ENCODE data around the gene RGS4. TPM values are rescaled to one million over a fixed set of nuclear protein-coding genes. Genes with fewer than 3 reads are reported as not detected.

Gene RGS4
- total RNA-seq, 1 donor: 538 TPM

DNA sequence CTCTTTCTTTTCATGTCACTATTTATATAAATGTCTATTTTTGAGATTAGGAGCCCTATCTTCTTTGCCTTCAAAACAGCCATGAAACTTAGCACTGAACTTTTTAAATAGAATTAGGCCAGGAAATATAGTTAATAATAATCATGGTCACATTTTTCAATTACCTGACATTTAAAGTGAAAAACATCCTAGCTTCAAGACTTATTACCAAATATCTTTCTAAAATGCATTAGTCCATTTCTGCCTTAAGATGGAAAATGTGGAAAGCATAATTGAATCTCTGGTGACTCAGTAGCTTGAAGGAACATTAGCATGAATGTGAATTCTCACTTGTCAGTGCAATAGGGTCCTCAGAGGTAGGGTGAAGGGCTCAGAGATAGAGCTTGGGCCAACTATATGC is 18.7 kb upstream of the RGS4 start:
- DNase-seq (ENCODE audit: low read depth): no peak
- TF ChIP-seq, protein P1, sequence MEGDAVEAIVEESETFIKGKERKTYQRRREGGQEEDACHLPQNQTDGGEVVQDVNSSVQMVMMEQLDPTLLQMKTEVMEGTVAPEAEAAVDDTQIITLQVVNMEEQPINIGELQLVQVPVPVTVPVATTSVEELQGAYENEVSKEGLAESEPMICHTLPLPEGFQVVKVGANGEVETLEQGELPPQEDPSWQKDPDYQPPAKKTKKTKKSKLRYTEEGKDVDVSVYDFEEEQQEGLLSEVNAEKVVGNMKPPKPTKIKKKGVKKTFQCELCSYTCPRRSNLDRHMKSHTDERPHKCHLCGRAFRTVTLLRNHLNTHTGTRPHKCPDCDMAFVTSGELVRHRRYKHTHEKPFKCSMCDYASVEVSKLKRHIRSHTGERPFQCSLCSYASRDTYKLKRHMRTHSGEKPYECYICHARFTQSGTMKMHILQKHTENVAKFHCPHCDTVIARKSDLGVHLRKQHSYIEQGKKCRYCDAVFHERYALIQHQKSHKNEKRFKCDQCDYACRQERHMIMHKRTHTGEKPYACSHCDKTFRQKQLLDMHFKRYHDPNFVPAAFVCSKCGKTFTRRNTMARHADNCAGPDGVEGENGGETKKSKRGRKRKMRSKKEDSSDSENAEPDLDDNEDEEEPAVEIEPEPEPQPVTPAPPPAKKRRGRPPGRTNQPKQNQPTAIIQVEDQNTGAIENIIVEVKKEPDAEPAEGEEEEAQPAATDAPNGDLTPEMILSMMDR (IDR thresholded peaks at IDR 0.05; ENCODE audit: insufficient read depth, low read length): no peak
- no peak overlapping the region for H3K4me3 ChIP-seq (ENCODE audit: low read depth, low read length)

DNA sequence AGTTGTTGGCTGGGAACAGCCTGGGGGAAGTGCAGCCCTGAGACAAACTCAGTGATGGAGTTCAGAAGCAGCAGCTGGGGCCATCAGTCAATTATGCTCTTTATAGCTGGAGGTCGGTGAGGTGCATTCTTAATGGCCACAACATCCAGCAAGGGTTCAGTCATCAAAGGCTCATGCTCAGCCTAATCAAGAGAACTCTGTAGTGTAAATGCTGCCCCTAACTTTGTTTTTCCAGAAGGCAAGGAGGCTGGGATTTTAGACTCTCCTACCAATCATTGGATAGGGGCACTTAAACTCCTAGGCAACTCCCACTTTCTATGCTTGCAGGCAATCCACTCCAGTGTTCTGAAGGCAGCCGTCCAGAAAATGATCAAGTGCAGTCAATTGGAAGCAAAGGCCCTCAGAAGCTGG is 15.0 kb upstream of the RGS4 start:
- TF ChIP-seq, protein P1 (IDR thresholded peaks at IDR 0.05; ENCODE audit: insufficient read depth, low read length): no peak

DNA sequence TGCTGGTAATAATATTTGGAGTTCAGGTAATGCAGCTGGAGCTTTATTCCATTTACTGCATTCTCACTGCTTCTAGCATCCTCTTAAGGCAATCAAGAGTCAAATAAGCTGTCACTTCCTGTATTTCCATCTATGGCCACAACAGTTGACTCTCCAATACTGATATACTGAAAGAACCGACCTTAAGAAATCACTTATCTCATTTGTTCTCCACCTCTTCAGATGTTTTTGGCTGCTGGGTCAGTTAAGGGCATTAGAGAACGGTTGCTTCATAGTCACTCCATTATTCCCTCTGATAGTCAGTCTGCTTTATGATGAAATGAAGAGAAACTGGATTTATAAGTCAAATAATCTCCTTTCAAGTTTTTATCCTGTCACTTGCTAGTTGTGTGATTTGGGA is 14.2 kb upstream of the RGS4 start:
- TF ChIP-seq, protein P1 (IDR thresholded peaks at IDR 0.05; ENCODE audit: insufficient read depth, low read length): no peak
- DNase-seq (ENCODE audit: low read depth): peak; percentile 60
- H3K4me3 ChIP-seq (ENCODE audit: low read depth, low read length): no peak overlapping the region

More for the DNA sequence above, 15.0 kb upstream of the RGS4 start:
- DNase-seq (ENCODE audit: low read depth): peak; percentile 30
- H3K4me3 ChIP-seq (ENCODE audit: low read depth, low read length): no peak overlapping the region

DNA sequence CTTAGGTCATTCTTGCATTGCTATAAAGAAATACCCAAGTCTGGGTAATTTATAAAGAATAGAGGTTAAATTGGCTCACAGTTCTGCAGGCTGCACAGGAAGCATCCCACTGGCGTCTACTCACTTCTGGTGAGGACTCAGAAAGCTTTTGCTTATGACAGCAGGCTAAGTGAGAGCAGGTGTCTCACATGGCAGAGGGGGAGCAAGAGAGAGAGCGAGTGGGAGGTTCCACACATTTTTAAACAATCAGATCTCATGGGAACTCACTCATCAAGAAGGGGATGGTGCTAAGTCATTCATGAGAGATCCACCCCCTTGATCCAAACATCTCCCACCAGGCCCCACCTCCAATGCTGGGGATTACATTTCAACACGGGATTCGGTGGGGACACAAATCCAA is 13.6 kb upstream of the RGS4 start:
- TF ChIP-seq, protein P1 (IDR thresholded peaks at IDR 0.05; ENCODE audit: insufficient read depth, low read length): no peak
- no peak for DNase-seq (ENCODE audit: low read depth)
- no peak overlapping the region for H3K4me3 ChIP-seq (ENCODE audit: low read depth, low read length)

DNA sequence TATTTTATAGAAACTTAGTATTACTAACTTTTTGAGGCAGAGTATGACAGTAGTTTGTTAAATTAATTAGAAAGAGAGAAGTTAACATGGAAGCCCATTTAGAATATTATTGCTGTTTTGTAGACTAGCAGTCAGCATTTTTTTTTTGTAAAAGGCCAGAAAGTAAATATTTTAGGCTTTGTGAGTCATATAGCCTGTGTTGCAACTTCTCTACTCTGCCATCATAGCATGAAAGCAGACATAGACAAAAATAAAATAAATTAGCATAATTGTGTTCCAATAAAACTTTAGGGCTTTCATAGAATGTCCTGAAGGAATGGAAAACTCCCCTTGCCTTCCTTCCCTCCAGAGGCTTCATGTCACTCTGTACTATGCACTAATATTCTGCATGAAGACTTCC is 12.3 kb upstream of the RGS4 start:
- peak; percentile 73 for DNase-seq (ENCODE audit: low read depth)
- H3K4me3 ChIP-seq (ENCODE audit: low read depth, low read length): no peak overlapping the region
- TF ChIP-seq, protein P1 (IDR thresholded peaks at IDR 0.05; ENCODE audit: insufficient read depth, low read length): no peak

DNA sequence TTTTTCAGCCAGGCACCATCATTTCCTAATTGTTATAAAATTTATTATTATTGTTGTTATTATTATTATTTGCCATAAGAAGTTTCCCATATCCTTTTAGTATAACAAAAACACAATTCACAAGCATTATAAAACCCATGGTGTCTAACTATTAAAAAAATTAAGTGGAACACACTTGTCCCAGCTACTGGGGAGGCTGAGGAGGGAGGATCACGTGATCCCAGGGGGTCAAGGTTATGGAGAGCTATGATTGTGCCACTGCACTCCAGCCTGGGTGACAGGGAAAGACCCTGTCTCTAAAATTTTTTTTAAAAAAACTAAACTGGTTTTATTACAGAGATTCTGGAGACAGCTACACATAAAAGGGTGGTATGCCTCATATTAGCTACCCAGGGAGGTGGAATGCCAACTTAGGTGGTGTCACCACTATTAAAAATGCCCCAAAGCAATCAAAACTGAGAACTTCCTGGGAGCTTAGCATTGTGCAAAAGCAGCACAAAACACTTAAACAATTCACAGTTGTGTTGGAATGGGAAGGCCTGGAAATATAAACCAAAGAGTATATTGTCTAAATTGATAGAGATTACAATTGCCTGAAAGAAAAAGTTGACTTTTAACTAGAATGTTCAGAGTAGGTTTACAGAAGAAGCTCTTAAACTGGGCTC is 8.7 kb upstream of the RGS4 start:
- no peak for DNase-seq (ENCODE audit: low read depth)
- no peak overlapping the region for H3K4me3 ChIP-seq (ENCODE audit: low read depth, low read length)
- TF ChIP-seq, protein P1 (IDR thresholded peaks at IDR 0.05; ENCODE audit: insufficient read depth, low read length): no peak

DNA sequence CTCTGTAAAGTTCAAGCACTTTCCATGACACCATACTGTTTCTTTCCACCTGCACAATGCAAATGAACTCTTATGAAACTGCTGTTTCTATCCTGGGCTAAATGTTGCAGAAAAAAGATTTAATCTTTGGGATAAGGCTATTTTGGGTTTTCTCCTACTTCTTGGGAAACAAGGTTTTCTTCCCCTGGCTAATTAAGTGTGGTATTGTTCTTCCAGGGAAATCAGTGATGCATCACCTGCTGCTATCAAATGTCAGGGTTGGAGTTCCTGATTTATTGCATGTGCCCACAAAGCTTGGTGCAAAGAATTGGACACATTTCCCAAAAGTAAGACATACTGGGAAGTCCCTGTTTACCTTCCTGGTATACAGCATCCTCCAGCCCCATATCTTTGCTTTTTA is 6.0 kb upstream of the RGS4 start:
- H3K4me3 ChIP-seq (ENCODE audit: low read depth, low read length): no peak overlapping the region
- TF ChIP-seq, protein P1 (IDR thresholded peaks at IDR 0.05; ENCODE audit: insufficient read depth, low read length): no peak
- no peak for DNase-seq (ENCODE audit: low read depth)
